CD8-positive, alpha-beta memory T cell (primary cell): ENCODE results near the gene FAM168A. TPM values are rescaled to one million over a fixed set of nuclear protein-coding genes. Genes with fewer than 3 reads are reported as not detected.
A peak's percentile ranks its signal among the peaks of the same experiment; 100 is the strongest.

ENCODE experiments used
- CTCF ChIA-PET: fragments of 350-600 bp; sonication (Branson Sonifier 250); formaldehyde crosslinking; loops from one replicate; lab custom pipeline; 2021; ENCODE audit warnings: antibody characterized with exemption; lab: Charles Lee
- POLR2A ChIA-PET: fragments of 350-600 bp; sonication (Branson Sonifier 250); formaldehyde crosslinking; loops from one replicate; lab custom pipeline; 2021; ENCODE audit warnings: antibody characterized with exemption; lab: Charles Lee
- DNase-seq, 5 donors: peaks; one replicate each; pipeline versions ENCODE4 v3.0.0 to v3.0.0-alpha.2; 2020 to 2022; ENCODE audit warnings: mixed read lengths in 1 of 5
- H3K27ac ChIP-seq: one replicate; pipeline ENCODE4 v1.7.0; 2013; ENCODE audit warnings: low read depth, mild to moderate bottlenecking, low read length, moderate library complexity
- H3K27me3 ChIP-seq: 2 replicates; pipeline ENCODE4 v1.7.0; 2013; ENCODE audit warnings: low read length, mild to moderate bottlenecking; ENCODE audit not compliant: insufficient read depth, poor library complexity, severe bottlenecking
- H3K36me3 ChIP-seq: 2 replicates; pipeline ENCODE4 v1.7.0; 2013; ENCODE audit warnings: mild to moderate bottlenecking, low read length, moderate library complexity; ENCODE audit not compliant: insufficient read depth
- H3K4me1 ChIP-seq: 2 replicates; pipeline ENCODE4 v1.7.0; 2013; ENCODE audit warnings: mild to moderate bottlenecking, low read length, moderate library complexity; ENCODE audit not compliant: insufficient read depth
- H3K4me3 ChIP-seq: 2 replicates; pipeline ENCODE4 v1.7.0; 2013; ENCODE audit warnings: mild to moderate bottlenecking, low read length
- H3K9me3 ChIP-seq: 2 replicates; pipeline ENCODE4 v1.7.0; 2013; ENCODE audit warnings: mild to moderate bottlenecking, low read length
- H3K27ac Mint-ChIP-seq, 8 donors: one replicate each; pipeline ENCODE4 v1.8.0; 2020 to 2021; ENCODE audit warnings: mixed read lengths in 8 of 8, mild to moderate bottlenecking in 6 of 8, inconsistent platforms in 3 of 8, moderate library complexity in 3 of 8
- H3K27me3 Mint-ChIP-seq, 2 donors: one replicate each; pipeline ENCODE4 v1.8.0; 2020 to 2021; ENCODE audit warnings: mixed read lengths in 2 of 2, mild to moderate bottlenecking in 1 of 2, moderate library complexity in 1 of 2
- H3K36me3 Mint-ChIP-seq, 3 donors: one replicate each; pipeline ENCODE4 v1.8.0; 2020 to 2021; ENCODE audit warnings: mixed read lengths in 3 of 3, inconsistent platforms in 1 of 3, mild to moderate bottlenecking in 1 of 3
- H3K4me1 Mint-ChIP-seq, 3 donors: one replicate each; pipeline ENCODE4 v1.8.0; 2020 to 2021; ENCODE audit warnings: mixed read lengths in 3 of 3, inconsistent platforms in 1 of 3, mild to moderate bottlenecking in 1 of 3
- H3K4me3 Mint-ChIP-seq, 7 donors: one replicate each; pipeline ENCODE4 v1.8.0; 2020 to 2021; ENCODE audit warnings: mixed read lengths in 7 of 7, mild to moderate bottlenecking in 6 of 7, moderate library complexity in 4 of 7, inconsistent platforms in 2 of 7
- H3K9me3 Mint-ChIP-seq, 5 donors: one replicate each; pipeline ENCODE4 v1.8.0; 2020 to 2022; ENCODE audit warnings: mixed read lengths in 5 of 5, mild to moderate bottlenecking in 3 of 5, moderate library complexity in 2 of 5, inconsistent platforms in 1 of 5
- polyA plus RNA-seq: library from polyadenylated mRNA; unstranded; fragments of 300-500 nt; fragmentation: Illumina TruSeq; gene quantifications from one replicate; pipeline ENCODE4 v1.2.3, GENCODE V29; 2021
- total RNA-seq, 2 experiments: library from RNA; stranded (reverse); gene quantifications; one replicate each; pipeline ENCODE4 v1.2.3, GENCODE V29; 2021

The FAM168A gene
- total and polyA plus RNA-seq, 3 experiments from 2014 or later = 2.5 to 13.1 (median 11.7) TPM

GRCh38 chr11:73384872-73385689, 212.8 kb downstream of the FAM168A start:
- H3K9me3 Mint-ChIP-seq = no peaks in the 10 kb centered on the region
- H3K27ac ChIP-seq = peak overlapping the region; percentile 58
- H3K36me3 ChIP-seq = no peaks in the 10 kb centered on the region
- H3K4me1 Mint-ChIP-seq = peaks cover 47 to 85% (median 57%) of the 10 kb centered on the region in 3 donors
- peak overlapping the region; percentile 35 to 80 (median 54) for H3K4me3 Mint-ChIP-seq
- CTCF ChIA-PET = interaction anchor here (0.7 to 5.3 kb wide), 4 partner anchors 8 to 240 kb away, joined by 3 to 31 read pairs (median 10); no protein-coding TSS in a partner anchor
- DNase-seq = no peak
- H3K27ac Mint-ChIP-seq = peak overlapping the region; percentile 63 to 96 (median 86)
- H3K4me3 ChIP-seq = no peak overlapping the region
- peaks cover 0 to 3% of the 10 kb centered on the region in 2 donors for H3K27me3 Mint-ChIP-seq
- no peaks in the 10 kb centered on the region for H3K9me3 ChIP-seq
- H3K36me3 Mint-ChIP-seq = peaks cover 0 to 10% (median 0%) of the 10 kb centered on the region in 3 donors
- no peaks in the 10 kb centered on the region for H3K27me3 ChIP-seq
- peaks cover 41% of the 10 kb centered on the region for H3K4me1 ChIP-seq
- POLR2A ChIA-PET = interaction anchor here (0.8 to 1.2 kb wide), 2 partner anchors 8 to 19 kb away, joined by 3 read pairs; no protein-coding TSS in a partner anchor

- peak overlapping the region; percentile 58 for H3K27ac ChIP-seq
- H3K27me3 Mint-ChIP-seq = peaks cover 0 to 6% of the 10 kb centered on the region in 2 donors
- ChIA-PET POLR2A (interaction anchor here (0.8 to 1.2 kb wide), 2 partner anchors 9 to 19 kb away, joined by 3 read pairs; no protein-coding TSS in a partner anchor), CTCF (interaction anchor here (0.7 to 5.3 kb wide), 4 partner anchors 9 to 241 kb away, joined by 3 to 31 read pairs (median 10); no protein-coding TSS in a partner anchor)
- peaks cover 41% of the 10 kb centered on the region for H3K4me1 ChIP-seq
- DNase-seq = no peak
- H3K4me1 Mint-ChIP-seq = peaks cover 44 to 85% (median 57%) of the 10 kb centered on the region in 3 donors
- peak overlapping the region; percentile 63 to 96 (median 85) for H3K27ac Mint-ChIP-seq
- no peak overlapping the region for H3K4me3 ChIP-seq
- H3K9me3 Mint-ChIP-seq = no peaks in the 10 kb centered on the region
- no peaks in the 10 kb centered on the region for H3K36me3 ChIP-seq
- no peaks in the 10 kb centered on the region for H3K27me3 ChIP-seq
- H3K36me3 Mint-ChIP-seq = peaks cover 0 to 6% (median 0%) of the 10 kb centered on the region in 3 donors
- H3K9me3 ChIP-seq = no peaks in the 10 kb centered on the region
- H3K4me3 Mint-ChIP-seq = peak overlapping the region in 6 of 7 donors; percentile 35 to 80 (median 53)
Measured at GRCh38 chr11:73384531-73384871, 213.4 kb downstream of the FAM168A start.

- ChIA-PET POLR2A (interaction anchor here (0.8 kb wide), 1 partner anchor 9 kb away, joined by 3 read pairs; no protein-coding TSS in a partner anchor), CTCF (interaction anchor here (2.1 to 5.3 kb wide), 3 partner anchors 9 to 35 kb away, joined by 7 to 31 read pairs (median 13); no protein-coding TSS in a partner anchor)
- H3K27me3 ChIP-seq = no peaks in the 10 kb centered on the region
- peaks cover 0 to 5% of the 10 kb centered on the region in 2 donors for H3K27me3 Mint-ChIP-seq
- H3K4me3 ChIP-seq = no peak overlapping the region
- H3K27ac ChIP-seq = no peak overlapping the region
- peaks cover 0 to 6% (median 0%) of the 10 kb centered on the region in 3 donors for H3K36me3 Mint-ChIP-seq
- H3K36me3 ChIP-seq = no peaks in the 10 kb centered on the region
- peaks cover 41% of the 10 kb centered on the region for H3K4me1 ChIP-seq
- H3K4me3 Mint-ChIP-seq = peak overlapping the region in 3 of 7 donors; percentile 23 to 80 (median 44)
- no peaks in the 10 kb centered on the region for H3K9me3 ChIP-seq
- peak overlapping the region; percentile 63 to 96 (median 86) for H3K27ac Mint-ChIP-seq
- no peaks in the 10 kb centered on the region for H3K9me3 Mint-ChIP-seq
- H3K4me1 Mint-ChIP-seq = peaks cover 48 to 89% (median 58%) of the 10 kb centered on the region in 3 donors
- no peak for DNase-seq
Measured at GRCh38 chr11:73384125-73384441, 213.8 kb downstream of the FAM168A start.

- Histone ChIP-seq H3K4me3 (no peak overlapping the region), H3K36me3 (no peaks in the 10 kb centered on the region), H3K4me1 (peaks cover 42% of the 10 kb centered on the region), H3K9me3 (no peaks in the 10 kb centered on the region), H3K27ac (no peak overlapping the region), H3K27me3 (no peaks in the 10 kb centered on the region)
- no peaks in the 10 kb centered on the region for H3K9me3 Mint-ChIP-seq
- ChIA-PET POLR2A (no interaction called here), CTCF (interaction anchor here (1.4 to 5.3 kb wide), 4 partner anchors 10 to 32 kb away, joined by 3 to 31 read pairs (median 8); no protein-coding TSS in a partner anchor)
- peak overlapping the region in 6 of 8 donors; percentile 54 to 96 (median 85) for H3K27ac Mint-ChIP-seq
- peaks cover 54 to 95% (median 60%) of the 10 kb centered on the region in 3 donors for H3K4me1 Mint-ChIP-seq
- H3K4me3 Mint-ChIP-seq = peak overlapping the region in 4 of 7 donors; percentile 37 to 80 (median 42)
- H3K27me3 Mint-ChIP-seq = peaks cover 0 to 3% of the 10 kb centered on the region in 2 donors
- H3K36me3 Mint-ChIP-seq = peaks cover 0 to 6% (median 0%) of the 10 kb centered on the region in 3 donors
- DNase-seq = no peak
Measured at GRCh38 chr11:73383249-73384124, 214.4 kb downstream of the FAM168A start.

- H3K4me1 Mint-ChIP-seq = peaks cover 56 to 95% (median 61%) of the 10 kb centered on the region in 3 donors
- Histone ChIP-seq H3K9me3 (no peaks in the 10 kb centered on the region), H3K27ac (peak overlapping the region; percentile 4), H3K27me3 (no peaks in the 10 kb centered on the region), H3K4me3 (no peak overlapping the region), H3K36me3 (no peaks in the 10 kb centered on the region), H3K4me1 (peaks cover 50% of the 10 kb centered on the region)
- ChIA-PET POLR2A (no interaction called here), CTCF (interaction anchor here (0.7 to 5.3 kb wide), 5 partner anchors 11 to 550 kb away, joined by 3 to 31 read pairs (median 4); no protein-coding TSS in a partner anchor)
- no peak for DNase-seq
- peak overlapping the region in 5 of 8 donors; percentile 29 to 96 (median 79) for H3K27ac Mint-ChIP-seq
- no peaks in the 10 kb centered on the region for H3K9me3 Mint-ChIP-seq
- H3K4me3 Mint-ChIP-seq = no peak overlapping the region
- peaks cover 0 to 3% of the 10 kb centered on the region in 2 donors for H3K27me3 Mint-ChIP-seq
- H3K36me3 Mint-ChIP-seq = peaks cover 0 to 2% (median 0%) of the 10 kb centered on the region in 3 donors
Measured at GRCh38 chr11:73382747-73383146, 215.2 kb downstream of the FAM168A start.

- Histone ChIP-seq H3K27ac (peak overlapping the region; percentile 4), H3K9me3 (no peaks in the 10 kb centered on the region), H3K4me3 (no peak overlapping the region), H3K4me1 (peaks cover 52% of the 10 kb centered on the region), H3K27me3 (no peaks in the 10 kb centered on the region), H3K36me3 (no peaks in the 10 kb centered on the region)
- Mint-ChIP-seq H3K9me3 (no peaks in the 10 kb centered on the region), H3K4me3 (peak overlapping the region in 1 of 7 donors; percentile 48), H3K27ac (peak overlapping the region in 6 of 8 donors; percentile 17 to 96 (median 68)), H3K4me1 (peaks cover 60 to 95% (median 64%) of the 10 kb centered on the region in 3 donors), H3K36me3 (peaks cover 0 to 2% (median 0%) of the 10 kb centered on the region in 3 donors), H3K27me3 (peaks cover 0 to 5% of the 10 kb centered on the region in 2 donors)
- DNase-seq = no peak
- CTCF ChIA-PET = interaction anchor here (0.7 to 5.3 kb wide), 5 partner anchors 12 to 550 kb away, joined by 3 to 31 read pairs (median 4); no protein-coding TSS in a partner anchor
- POLR2A ChIA-PET = no interaction called here
Measured at GRCh38 chr11:73382183-73382582, 215.7 kb downstream of the FAM168A start.

GRCh38 chr11:73381589-73381988, 216.3 kb downstream of the FAM168A start:
- Histone ChIP-seq H3K4me1 (peaks cover 50% of the 10 kb centered on the region), H3K27me3 (no peaks in the 10 kb centered on the region), H3K27ac (no peak overlapping the region), H3K9me3 (no peaks in the 10 kb centered on the region), H3K36me3 (no peaks in the 10 kb centered on the region), H3K4me3 (no peak overlapping the region)
- no peak for DNase-seq
- ChIA-PET CTCF (interaction anchor here (1.3 to 5.3 kb wide), 4 partner anchors 12 to 46 kb away, joined by 3 to 31 read pairs (median 4); no protein-coding TSS in a partner anchor), POLR2A (no interaction called here)
- Mint-ChIP-seq H3K27ac (peak overlapping the region in 2 of 8 donors; percentile 87 to 96), H3K4me1 (peaks cover 65 to 93% (median 65%) of the 10 kb centered on the region in 3 donors), H3K9me3 (no peaks in the 10 kb centered on the region), H3K4me3 (no peak overlapping the region), H3K27me3 (peaks cover 0 to 9% of the 10 kb centered on the region in 2 donors), H3K36me3 (peaks cover 0 to 6% (median 0%) of the 10 kb centered on the region in 3 donors)
